Vagina (tissue), 2 donors: ENCODE measurements around the gene TNPO3. TPM values are rescaled to one million over a fixed set of nuclear protein-coding genes. Genes with fewer than 3 reads are reported as not detected.

Experiments used
- DNase-seq, 2 donors: peaks; one replicate each; pipeline ENCODE4 v3.0.0-alpha.2; 2017; ENCODE audit errors: extremely low spot score in 2 of 2
- H3K27ac ChIP-seq: fragments of 200-600 bp; sonication (generic); one replicate; pipeline ENCODE4 v1.5.1; 2019
- H3K27me3 ChIP-seq: fragments of 200-600 bp; sonication (generic); one replicate; pipeline ENCODE4 v1.5.1; 2019
- H3K36me3 ChIP-seq, 2 donors: fragments of 200-600 bp; sonication (generic); one replicate each; pipeline ENCODE4 v1.5.1; 2017 to 2019
- H3K4me1 ChIP-seq: fragments of 200-600 bp; sonication (generic); one replicate; pipeline ENCODE4 v1.5.1; 2019
- H3K4me3 ChIP-seq, 2 donors: fragments of 200-600 bp; sonication (generic); 1 replicate in 1 of 2; 2 replicates in 1 of 2; pipeline ENCODE4 v1.5.1; 2016 to 2019
- H3K9me3 ChIP-seq: fragments of 200-600 bp; sonication (generic); one replicate; pipeline ENCODE4 v1.5.1; 2019
- POLR2A ChIP-seq, 2 donors: fragments of 450-650 bp; IDR thresholded peaks; one replicate each; pipeline ENCODE4 v1.6.1; 2017; ENCODE audit warnings: antibody characterized with exemption in 2 of 2, mild to moderate bottlenecking in 2 of 2, moderate library complexity in 2 of 2
- POLR2AphosphoS5 ChIP-seq, 2 donors: sonication (generic); formaldehyde crosslinking; IDR thresholded peaks; one replicate each; pipeline ENCODE4 v1.9.0; 2017; ENCODE audit warnings: antibody characterized with exemption in 2 of 2, mild to moderate bottlenecking in 2 of 2, low read depth in 1 of 2; ENCODE audit not compliant: insufficient read depth in 1 of 2
- intact Hi-C: fragments of 100-400 bp; cut with DNase I; formaldehyde crosslinking; loops from one replicate; pipeline ENCODE4 v1.15.1; 2023
- total RNA-seq: library from RNA; depleted of rRNA; stranded (reverse); fragments of >200 nt; gene quantifications from one replicate; pipeline ENCODE4 v1.2.3, GENCODE V29; 2016
- TF ChIP-seq, protein P1 (sequence below), 3 experiments: fragments of 450-650 bp in 2 of 3; fragments of 200-600 bp in 1 of 3; sonication (generic) in 1 of 3; IDR thresholded peaks; one replicate each; pipeline ENCODE4 v1.5.1; 2017 to 2019; ENCODE audit warnings: antibody characterized with exemption in 3 of 3, mild to moderate bottlenecking in 2 of 3, moderate library complexity in 2 of 3

TNPO3 gene
- 33.9 TPM for total RNA-seq

DNA sequence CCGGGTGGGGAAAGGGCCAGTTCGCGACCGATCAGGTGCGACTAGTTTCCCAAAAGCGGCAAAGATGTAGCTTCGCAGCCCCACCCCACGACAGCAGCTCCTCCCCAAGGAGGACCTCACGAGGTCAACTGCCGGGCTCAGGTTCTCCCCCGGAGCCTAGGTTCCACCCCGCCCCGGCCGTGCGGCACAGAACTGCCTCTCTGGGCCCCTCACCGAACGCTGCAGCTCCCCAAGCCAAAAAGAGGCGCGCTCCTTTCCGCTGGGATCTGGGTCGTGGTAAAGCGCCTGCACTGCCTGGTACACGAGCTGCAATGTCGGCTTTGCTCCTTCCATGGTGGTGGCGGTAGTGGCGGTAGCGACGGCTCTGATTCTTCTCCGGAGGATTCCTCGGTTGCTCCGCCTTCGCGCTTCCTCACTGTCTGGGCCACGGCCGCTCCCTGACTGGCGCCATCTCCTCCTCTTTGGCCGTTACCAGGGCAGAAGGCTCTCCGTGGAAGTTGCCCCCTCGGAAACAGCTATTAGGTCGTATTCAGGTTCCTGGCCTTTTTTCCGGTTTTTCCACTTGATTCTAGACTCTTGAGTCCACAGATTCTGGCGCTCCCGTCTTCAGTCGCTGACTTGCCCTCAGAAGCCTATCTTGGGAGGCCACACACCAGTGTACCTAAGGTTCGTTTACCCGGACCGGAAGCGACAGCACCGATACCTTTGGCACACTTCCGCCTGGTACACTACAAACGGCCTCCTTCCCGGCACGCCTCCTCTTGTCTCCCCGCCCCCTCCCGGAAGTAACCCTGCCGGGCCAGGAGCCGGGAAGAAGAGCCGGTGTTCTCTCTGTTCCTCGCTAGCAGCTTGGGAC lies at the start of gene TNPO3:
TNPO3 (minus strand) TSS at position 674 of the 856 bp plus-strand sequence; CDS start at position 333, 341 bp downstream.
- H3K4me1 ChIP-seq: peaks cover 50% of the 10 kb centered on the region
- no peaks in the 10 kb centered on the region for H3K9me3 ChIP-seq
- intact Hi-C loops: no loop called here
- peaks cover 0 to 1% of the 10 kb centered on the region in 2 donors for H3K36me3 ChIP-seq
- peak within 1 kb of the TSS; percentile 96 for H3K27ac ChIP-seq
- H3K27me3 ChIP-seq: no peaks in the 10 kb centered on the region
- peak within 1 kb of the TSS; percentile 96 to 98 for H3K4me3 ChIP-seq
- TF ChIP-seq POLR2AphosphoS5 (IDR thresholded peaks at IDR 0.05; ENCODE audit: insufficient read depth in 1 of 2, low read depth in 1 of 2) (peak; percentile 92 to 97), POLR2A (IDR thresholded peaks at IDR 0.05) (peak; percentile 58 to 68)
- TF ChIP-seq, protein P1, sequence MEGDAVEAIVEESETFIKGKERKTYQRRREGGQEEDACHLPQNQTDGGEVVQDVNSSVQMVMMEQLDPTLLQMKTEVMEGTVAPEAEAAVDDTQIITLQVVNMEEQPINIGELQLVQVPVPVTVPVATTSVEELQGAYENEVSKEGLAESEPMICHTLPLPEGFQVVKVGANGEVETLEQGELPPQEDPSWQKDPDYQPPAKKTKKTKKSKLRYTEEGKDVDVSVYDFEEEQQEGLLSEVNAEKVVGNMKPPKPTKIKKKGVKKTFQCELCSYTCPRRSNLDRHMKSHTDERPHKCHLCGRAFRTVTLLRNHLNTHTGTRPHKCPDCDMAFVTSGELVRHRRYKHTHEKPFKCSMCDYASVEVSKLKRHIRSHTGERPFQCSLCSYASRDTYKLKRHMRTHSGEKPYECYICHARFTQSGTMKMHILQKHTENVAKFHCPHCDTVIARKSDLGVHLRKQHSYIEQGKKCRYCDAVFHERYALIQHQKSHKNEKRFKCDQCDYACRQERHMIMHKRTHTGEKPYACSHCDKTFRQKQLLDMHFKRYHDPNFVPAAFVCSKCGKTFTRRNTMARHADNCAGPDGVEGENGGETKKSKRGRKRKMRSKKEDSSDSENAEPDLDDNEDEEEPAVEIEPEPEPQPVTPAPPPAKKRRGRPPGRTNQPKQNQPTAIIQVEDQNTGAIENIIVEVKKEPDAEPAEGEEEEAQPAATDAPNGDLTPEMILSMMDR (IDR thresholded peaks at IDR 0.05): peak in 1 of 3 experiments; percentile 18
- peak in 1 of 2 donors; percentile 96 for DNase-seq

DNA sequence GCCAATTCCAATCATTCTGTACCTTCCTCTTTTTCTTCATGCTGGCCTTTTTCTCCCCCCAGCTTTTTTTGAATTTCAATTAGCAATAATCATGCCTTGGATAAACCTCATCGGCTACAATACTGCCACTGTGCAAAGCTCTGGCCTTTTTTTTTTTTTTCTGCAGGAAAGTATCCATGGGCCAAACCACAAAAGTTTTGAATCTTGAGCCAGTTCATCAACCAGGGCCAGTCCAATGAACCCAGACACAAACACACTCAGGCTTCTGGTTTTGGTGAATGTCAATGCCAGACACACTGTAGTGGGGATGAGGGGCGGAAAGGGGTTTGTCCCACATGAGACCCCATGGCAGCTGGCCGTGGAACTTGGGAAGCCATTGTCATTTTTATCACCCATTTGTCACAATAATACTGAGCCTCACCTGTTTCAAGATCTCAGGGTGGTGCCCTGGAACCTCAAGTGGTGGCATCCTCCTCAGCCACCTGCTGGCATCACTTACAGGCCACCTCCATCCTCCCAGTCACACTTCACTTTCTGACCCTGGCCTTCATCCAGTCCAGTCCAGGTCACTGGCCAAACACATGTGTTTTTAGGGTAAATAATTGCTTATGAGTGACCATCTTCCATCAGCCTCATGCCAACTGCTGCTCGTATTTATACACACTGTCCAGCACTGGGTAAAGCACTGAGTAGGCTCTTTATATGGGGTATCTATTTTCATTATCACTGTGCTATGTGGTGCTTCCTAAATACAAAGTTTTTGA lies 48.8 kb upstream of the TNPO3 start:
- H3K27ac ChIP-seq: no peak overlapping the region
- no peak for DNase-seq
- no peaks in the 10 kb centered on the region for H3K36me3 ChIP-seq
- no peaks in the 10 kb centered on the region for H3K4me1 ChIP-seq
- intact Hi-C loops: no loop called here
- H3K9me3 ChIP-seq: no peaks in the 10 kb centered on the region
- TF ChIP-seq POLR2AphosphoS5 (IDR thresholded peaks at IDR 0.05; ENCODE audit: insufficient read depth in 1 of 2, low read depth in 1 of 2): no peak
- H3K4me3 ChIP-seq: no peak overlapping the region
- H3K27me3 ChIP-seq: no peaks in the 10 kb centered on the region

DNA sequence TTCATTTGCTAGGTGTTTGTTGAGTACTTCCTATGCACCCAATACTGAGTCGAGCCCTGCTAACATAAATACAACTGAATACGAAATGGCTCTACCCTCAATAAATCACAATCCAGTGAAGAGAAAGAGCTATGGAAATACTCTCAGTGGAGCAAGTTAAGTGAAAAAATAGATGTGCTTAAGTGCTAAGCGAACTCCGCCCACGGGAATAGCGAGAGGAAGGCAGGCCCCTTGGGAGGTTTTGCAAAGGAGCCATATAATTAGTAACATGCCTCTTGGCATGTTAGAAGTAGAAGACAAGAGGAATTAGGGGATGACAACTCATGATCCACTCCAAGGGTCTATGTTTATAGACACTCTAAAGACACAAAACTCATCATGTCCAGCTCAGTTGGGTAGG lies 46.8 kb upstream of the TNPO3 start:
- Histone ChIP-seq H3K27me3 (no peaks in the 10 kb centered on the region), H3K36me3 (no peaks in the 10 kb centered on the region), H3K4me3 (no peak overlapping the region), H3K27ac (no peak overlapping the region), H3K9me3 (no peaks in the 10 kb centered on the region), H3K4me1 (no peaks in the 10 kb centered on the region)
- intact Hi-C loops: no loop called here
- DNase-seq: no peak
- TF ChIP-seq POLR2AphosphoS5 (IDR thresholded peaks at IDR 0.05; ENCODE audit: insufficient read depth in 1 of 2, low read depth in 1 of 2) (no peak), POLR2A (IDR thresholded peaks at IDR 0.05) (no peak)
- TF ChIP-seq, protein P1 (IDR thresholded peaks at IDR 0.05): no peak

DNA sequence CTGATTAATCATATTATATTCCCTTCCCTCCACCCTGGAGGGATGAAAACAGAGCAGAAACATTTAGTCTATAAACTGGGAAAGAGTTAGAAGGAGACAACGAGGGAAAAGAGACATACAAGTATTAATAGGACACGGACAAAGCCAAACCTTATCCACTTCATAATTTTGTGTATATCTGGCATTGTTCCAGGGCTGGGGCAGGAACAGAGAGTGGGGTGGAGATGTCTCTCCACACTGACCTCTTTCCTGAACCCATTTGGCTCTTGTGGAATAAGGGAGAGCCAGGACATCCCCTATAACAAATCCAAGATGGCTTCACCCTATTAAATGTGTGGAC lies 45.9 kb upstream of the TNPO3 start:
- Histone ChIP-seq H3K9me3 (no peaks in the 10 kb centered on the region), H3K27ac (no peak overlapping the region), H3K36me3 (no peaks in the 10 kb centered on the region), H3K4me3 (no peak overlapping the region), H3K4me1 (no peaks in the 10 kb centered on the region), H3K27me3 (no peaks in the 10 kb centered on the region)
- intact Hi-C loops: no loop called here
- no peak for DNase-seq
- TF ChIP-seq POLR2A (IDR thresholded peaks at IDR 0.05) (no peak), POLR2AphosphoS5 (IDR thresholded peaks at IDR 0.05; ENCODE audit: insufficient read depth in 1 of 2, low read depth in 1 of 2) (no peak)
- TF ChIP-seq, protein P1 (IDR thresholded peaks at IDR 0.05): no peak

DNA sequence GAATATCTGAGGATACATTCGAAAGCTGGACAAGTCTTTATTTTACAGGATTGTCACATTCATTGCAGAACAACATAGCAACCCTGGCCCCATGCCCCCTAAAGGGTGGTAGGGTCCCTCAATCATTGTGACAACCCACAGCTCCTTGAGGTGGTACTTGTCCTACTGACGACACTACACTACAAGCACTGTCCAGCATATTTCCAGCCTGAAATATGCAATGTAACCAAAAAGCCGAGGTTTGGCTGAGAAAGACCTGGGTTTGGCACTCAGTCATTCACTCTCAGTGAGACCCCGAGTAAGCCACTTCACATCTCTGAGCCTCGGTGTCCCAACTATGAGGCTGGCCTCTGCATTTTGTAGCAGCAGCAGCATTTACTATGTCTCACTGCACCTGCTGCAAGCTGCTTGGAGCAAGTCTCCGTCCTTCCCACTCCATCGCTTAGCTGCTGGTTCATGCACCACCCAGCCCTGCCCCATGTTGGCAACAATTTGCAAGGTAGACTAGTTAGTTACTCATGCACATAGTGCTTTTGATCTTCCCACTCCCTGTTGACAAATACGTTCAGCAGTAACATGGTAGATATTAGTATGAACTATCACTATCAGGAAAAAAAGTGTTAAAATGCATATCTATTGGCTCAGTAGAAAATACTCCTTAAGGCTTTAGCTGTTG lies 43.6 kb upstream of the TNPO3 start:
- no peak overlapping the region for H3K27ac ChIP-seq
- intact Hi-C loops: no loop called here
- DNase-seq: no peak
- no peaks in the 10 kb centered on the region for H3K4me1 ChIP-seq
- H3K4me3 ChIP-seq: no peak overlapping the region
- TF ChIP-seq POLR2AphosphoS5 (IDR thresholded peaks at IDR 0.05; ENCODE audit: insufficient read depth in 1 of 2, low read depth in 1 of 2) (no peak), POLR2A (IDR thresholded peaks at IDR 0.05) (no peak)
- TF ChIP-seq, protein P1 (IDR thresholded peaks at IDR 0.05): no peak
- H3K9me3 ChIP-seq: no peaks in the 10 kb centered on the region
- no peaks in the 10 kb centered on the region for H3K27me3 ChIP-seq
- H3K36me3 ChIP-seq: no peaks in the 10 kb centered on the region
